Keratinocyte (primary cell): ENCODE results near the gene TAS2R40. TPM values are rescaled to one million over a fixed set of nuclear protein-coding genes. Genes with fewer than 3 reads are reported as not detected.
"Not testable (repeated sequence)": the region's sequence is repeated elsewhere in the genome, so short reads cannot be mapped to it uniquely, and the experiment has no call there.

Source experiments
- DNase-seq: peaks from one replicate; pipeline ENCODE4 v3.0.0-alpha.2; 2011; ENCODE audit warnings: low read depth, missing footprints, low spot score
- FAIRE-seq: peaks from 2 replicates; lab custom pipeline; 2011; peaks lifted over from hg19 to GRCh38; lab: Jason Lieb, UNC
- H2AFZ ChIP-seq: 2 replicates; pipeline ENCODE4 v1.6.0; 2012; ENCODE audit warnings: low read length, control low read depth, inconsistent platforms; ENCODE audit not compliant: control insufficient read depth
- H3K27ac ChIP-seq: 2 replicates; pipeline ENCODE4 v1.5.1; 2011; ENCODE audit warnings: low read length; ENCODE audit not compliant: control insufficient read depth, insufficient read depth
- H3K27me3 ChIP-seq: 3 replicates; pipeline ENCODE4 v1.6.0; 2011; ENCODE audit warnings: low read length; ENCODE audit not compliant: control insufficient read depth, insufficient read depth; ENCODE audit errors: extremely low read depth
- H3K36me3 ChIP-seq, 2 experiments: 2 replicates in 1 of 2; 3 replicates in 1 of 2; pipeline ENCODE4 v1.5.1; 2011; ENCODE audit warnings: low read length in 2 of 2, mild to moderate bottlenecking in 1 of 2; ENCODE audit not compliant: control insufficient read depth in 2 of 2, insufficient read depth in 2 of 2; ENCODE audit errors: extremely low read depth in 1 of 2
- H3K4me1 ChIP-seq: 3 replicates; pipeline ENCODE4 v1.5.1; 2011; ENCODE audit warnings: low read length; ENCODE audit not compliant: control insufficient read depth, insufficient read depth; ENCODE audit errors: extremely low read depth
- H3K4me2 ChIP-seq: 3 replicates; pipeline ENCODE4 v1.6.0; 2011; ENCODE audit warnings: low read depth, low read length; ENCODE audit not compliant: control insufficient read depth, insufficient read depth; ENCODE audit errors: extremely low read depth
- H3K4me3 ChIP-seq, 3 experiments: fragments of 200-600 bp in 1 of 3; sonication (generic) in 1 of 3; 2 replicates in 2 of 3; 3 replicates in 1 of 3; pipeline ENCODE4 v1.5.1; 2011 to 2016; ENCODE audit warnings: low read length in 3 of 3, mild to moderate bottlenecking in 3 of 3, control low read depth in 2 of 3, inconsistent platforms in 1 of 3, low read depth in 1 of 3, mixed read lengths in 1 of 3, mixed run types in 1 of 3, moderate library complexity in 1 of 3; ENCODE audit not compliant: control insufficient read depth in 2 of 3, insufficient read depth in 2 of 3; ENCODE audit errors: extremely low read depth in 1 of 3
- H3K79me2 ChIP-seq: 2 replicates; pipeline ENCODE4 v1.6.0; 2012; ENCODE audit warnings: low read length; ENCODE audit not compliant: control insufficient read depth, insufficient read depth
- H3K9ac ChIP-seq: 3 replicates; pipeline ENCODE4 v1.6.0; 2011; ENCODE audit warnings: low read length; ENCODE audit not compliant: control insufficient read depth, insufficient read depth; ENCODE audit errors: extremely low read depth
- H3K9me1 ChIP-seq: 3 replicates; pipeline ENCODE4 v1.6.0; 2011; ENCODE audit warnings: low read length; ENCODE audit not compliant: control insufficient read depth, insufficient read depth; ENCODE audit errors: extremely low read depth
- H3K9me3 ChIP-seq: 2 replicates; pipeline ENCODE4 v1.5.1; 2012; ENCODE audit warnings: low read depth, low read length; ENCODE audit not compliant: control insufficient read depth
- H4K20me1 ChIP-seq: 3 replicates; pipeline ENCODE4 v1.6.0; 2011; ENCODE audit warnings: low read length; ENCODE audit not compliant: control insufficient read depth, insufficient read depth; ENCODE audit errors: extremely low read depth
- CTCF ChIP-seq, 3 experiments: IDR thresholded peaks in 1 of 3; conservative IDR thresholded peaks in 1 of 3; optimal IDR thresholded peaks in 1 of 3; 2 replicates in 2 of 3; 3 replicates in 1 of 3; pipeline versions ENCODE3 to v1.5.1; 2011; ENCODE audit warnings: low read length in 3 of 3, mild to moderate bottlenecking in 3 of 3, moderate library complexity in 2 of 3, control low read depth in 1 of 3, inconsistent platforms in 1 of 3; ENCODE audit not compliant: insufficient read depth in 2 of 3; ENCODE audit errors: extremely low read depth in 1 of 3
- EZH2 ChIP-seq: IDR thresholded peaks from one replicate; pipeline ENCODE4 v1.6.1; 2012; ENCODE audit warnings: inconsistent platforms, mild to moderate bottlenecking, low read length, moderate library complexity
- dilution Hi-C: fragments of 300-500 bp; cut with MboI; formaldehyde crosslinking; loops from one replicate; pipeline ENCODE4 v1.7.0; 2020; ENCODE audit warnings: low sequenced_read_pairs; ENCODE audit not compliant: extremely low pct_ligation_motif_present
- polyA plus RNA-seq, 5 experiments: library from polyadenylated mRNA; depleted of rRNA in 3 of 5; stranded (reverse) in 3 of 5; stranded (forward) in 1 of 5; unstranded in 1 of 5; fragments of >200 nt; gene quantifications; 1 replicate in 1 of 5; 2 replicates in 3 of 5; 3 replicates in 1 of 5; pipeline versions ENCODE4 v1.2.1 to v1.2.3, GENCODE V29; 2011 to 2012; ENCODE audit warnings: missing spikeins in 2 of 5, low read depth in 1 of 5, low replicate concordance in 1 of 5

TAS2R40 gene
- polyA plus RNA-seq, 1 donor (not counting 4 experiments of a cell fraction or from before 2014, with no cell fraction given) = not detected

GRCh38 chr7:143210541-143210940, 11.3 kb upstream of the TAS2R40 start:
- H3K4me1 ChIP-seq = no peaks in the 10 kb centered on the region
- no peak overlapping the region for H3K9ac ChIP-seq
- H4K20me1 ChIP-seq = no peaks in the 10 kb centered on the region
- FAIRE-seq (no peak), DNase-seq (no peak)
- H3K9me1 ChIP-seq = no peaks in the 10 kb centered on the region
- no peak overlapping the region for H3K27ac ChIP-seq
- H3K4me3 ChIP-seq = no peak overlapping the region
- dilution Hi-C loops = loop anchor here (10.0 to 25.0 kb wide), 2 partner anchors 196 to 398 kb away; no protein-coding TSS in a partner anchor
- TF ChIP-seq CTCF (optimal IDR thresholded peaks at IDR 0.05 in 1 of 3, IDR thresholded peaks at IDR 0.05 in 1 of 3, conservative IDR thresholded peaks at IDR 0.05 in 1 of 3; ENCODE audit: extremely low read depth in 1 of 3, insufficient read depth in 2 of 3, low read length in 3 of 3) = no peak
- no peak for TF ChIP-seq EZH2
- no peaks in the 10 kb centered on the region for H3K9me3 ChIP-seq
- H2AFZ ChIP-seq = no peak overlapping the region
- H3K4me2 ChIP-seq = no peak overlapping the region
- H3K36me3 ChIP-seq = no peaks in the 10 kb centered on the region
- H3K27me3 ChIP-seq = no peaks in the 10 kb centered on the region
- H3K79me2 ChIP-seq = no peaks in the 10 kb centered on the region

- H3K79me2 ChIP-seq, H3K4me3 ChIP-seq, H2AFZ ChIP-seq, FAIRE-seq, H3K27ac ChIP-seq, H3K9me3 ChIP-seq, H4K20me1 ChIP-seq, H3K9ac ChIP-seq, DNase-seq, H3K27me3 ChIP-seq, H3K36me3 ChIP-seq, H3K4me2 ChIP-seq, H3K9me1 ChIP-seq, H3K4me1 ChIP-seq: not testable (repeated sequence)
- dilution Hi-C loops = loop anchor here (10.0 to 25.0 kb wide), 2 partner anchors 199 to 401 kb away; no protein-coding TSS in a partner anchor
These were observed 8.4 kb upstream of the TAS2R40 start for GRCh38 chr7:143213478-143213877.
